Measurements from ENCODE around the gene DNM2. TPM values are rescaled to one million over a fixed set of nuclear protein-coding genes. Genes with fewer than 3 reads are reported as not detected.

Gene DNM2
- total RNA-seq, 4 donors from 2014 or later: 79.1 to 115 (median 96.8) TPM

- TF ChIP-seq POLR2A (IDR thresholded peaks at IDR 0.05) (no peak), CTCF (IDR thresholded peaks at IDR 0.05) (peak in 2 of 4 experiments; percentile 13 to 43)
- Histone ChIP-seq H3K4me3 (no peak overlapping the region), H3K27ac (no peak overlapping the region), H3K27me3 (no peaks in the 10 kb centered on the region), H3K9me3 (no peaks in the 10 kb centered on the region), H3K36me3 (no peaks in the 10 kb centered on the region), H3K4me1 (no peaks in the 10 kb centered on the region)
- ATAC-seq: no peak
- WGBS, 2 donors (ENCODE audit: low coverage in 1 of 2): 43 to 83% methylated on average over 1 to 4 of the region's 4 CpGs
Measured at GRCh38 chr19:10858204-10858828, 140.4 kb downstream of the DNM2 start.

GRCh38 chr19:10861103-10861651, 143.3 kb downstream of the DNM2 start:
- Histone ChIP-seq H3K9me3 (no peaks in the 10 kb centered on the region), H3K27me3 (no peaks in the 10 kb centered on the region), H3K27ac (no peak overlapping the region), H3K4me1 (peaks cover 0 to 10% (median 0%) of the 10 kb centered on the region in 3 donors), H3K36me3 (no peaks in the 10 kb centered on the region), H3K4me3 (no peak overlapping the region)
- ATAC-seq: no peak
- 62 to 67% methylated on average over 3 to 6 of the region's 7 CpGs for WGBS, 2 donors (ENCODE audit: low coverage in 1 of 2)
- TF ChIP-seq POLR2AphosphoS5 (IDR thresholded peaks at IDR 0.05) (no peak), CTCF (IDR thresholded peaks at IDR 0.05) (peak in 2 of 4 experiments; percentile 13 to 24)

GRCh38 chr19:10862561-10863106, 144.8 kb downstream of the DNM2 start:
- no peak overlapping the region for H3K4me3 ChIP-seq
- no peaks in the 10 kb centered on the region for H3K27me3 ChIP-seq
- no peaks in the 10 kb centered on the region for H3K9me3 ChIP-seq
- H3K27ac ChIP-seq: no peak overlapping the region
- no peaks in the 10 kb centered on the region for H3K36me3 ChIP-seq
- ATAC-seq: no peak
- 83% methylated on average over 5 of the region's 6 CpGs; no CpG with 5 or more reads in 1 of the 2 donors for WGBS, 2 donors (ENCODE audit: low coverage in 1 of 2)
- no peak for TF ChIP-seq EP300 (IDR thresholded peaks at IDR 0.05)
- TF ChIP-seq CTCF (IDR thresholded peaks at IDR 0.05): no peak
- peaks cover 0 to 10% (median 0%) of the 10 kb centered on the region in 3 donors for H3K4me1 ChIP-seq

- peaks cover 0 to 10% (median 0%) of the 10 kb centered on the region in 3 donors for H3K4me1 ChIP-seq
- H3K9me3 ChIP-seq: no peaks in the 10 kb centered on the region
- H3K27ac ChIP-seq: no peak overlapping the region
- 73 to 77% methylated on average over 5 to 13 of the region's 18 CpGs for WGBS, 2 donors (ENCODE audit: low coverage in 1 of 2)
- H3K4me3 ChIP-seq: no peak overlapping the region
- TF ChIP-seq POLR2AphosphoS5 (IDR thresholded peaks at IDR 0.05): no peak
- TF ChIP-seq EP300 (IDR thresholded peaks at IDR 0.05): no peak
- no peak for TF ChIP-seq CTCF (IDR thresholded peaks at IDR 0.05)
- TF ChIP-seq POLR2A (IDR thresholded peaks at IDR 0.05): no peak
- no peaks in the 10 kb centered on the region for H3K27me3 ChIP-seq
- ATAC-seq: peak; percentile 29
- H3K36me3 ChIP-seq: no peaks in the 10 kb centered on the region
Measured at GRCh38 chr19:10863107-10863717, 145.3 kb downstream of the DNM2 start.

GRCh38 chr19:10864538-10864899, 146.6 kb downstream of the DNM2 start:
- Histone ChIP-seq H3K27ac (peak overlapping the region in 2 of 4 donors; percentile 14 to 49), H3K4me3 (no peak overlapping the region), H3K4me1 (peaks cover 0 to 10% (median 0%) of the 10 kb centered on the region in 3 donors), H3K36me3 (no peaks in the 10 kb centered on the region), H3K9me3 (no peaks in the 10 kb centered on the region), H3K27me3 (no peaks in the 10 kb centered on the region)
- 10 to 20% methylated on average over 3 to 6 of the region's 6 CpGs for WGBS, 2 donors (ENCODE audit: low coverage in 1 of 2)
- no peak for TF ChIP-seq EP300 (IDR thresholded peaks at IDR 0.05)
- TF ChIP-seq CTCF (IDR thresholded peaks at IDR 0.05): peak in 3 of 4 experiments; percentile 81 to 91 (median 82)
- peak; percentile 83 for ATAC-seq
